ENCODE results near the gene PDZD8. TPM values are rescaled to one million over a fixed set of nuclear protein-coding genes. Genes with fewer than 3 reads are reported as not detected.
"Not testable (repeated sequence)": the region's sequence is repeated elsewhere in the genome, so short reads cannot be mapped to it uniquely, and the experiment has no call there.

Gene PDZD8
- total and polyA plus RNA-seq, 2 experiments from 2014 or later, result 14.4 to 20.1 TPM

- TF ChIP-seq EZH2 (IDR thresholded peaks at IDR 0.05; ENCODE audit: insufficient read depth, poor library complexity, severe bottlenecking) (no peak), EZH2phosphoT487 (IDR thresholded peaks at IDR 0.05; ENCODE audit: insufficient read depth, low read depth) (no peak)
- in situ Hi-C loops (cut with MboI), result no loop called here
Measured at GRCh38 chr10:117299435-117299834, 75.8 kb downstream of the PDZD8 start.

GRCh38 chr10:117298219-117298618 is 77.0 kb downstream of the PDZD8 start:
- in situ Hi-C loops (cut with MboI), result no loop called here
- Histone ChIP-seq H3K9me2 (ENCODE audit: insufficient read depth) (no peaks in the 10 kb centered on the region), H3K36me3 (ENCODE audit: low read depth) (no peaks in the 10 kb centered on the region), H3K9me3 (ENCODE audit: low read depth) (no peaks in the 10 kb centered on the region), H3K9ac (no peak overlapping the region), H3K79me2 (ENCODE audit: insufficient read depth) (peaks cover 89% of the 10 kb centered on the region), H3F3A (ENCODE audit: insufficient read depth) (0 out of 2 replicates have a peak, but pooled peaks cover 2% of the 10 kb centered on the region), H4K20me1 (ENCODE audit: insufficient read depth) (0 out of 2 replicates have a peak, but pooled peaks cover 3% of the 10 kb centered on the region), H3K27me3 (replicated peaks; ENCODE audit: insufficient read depth) (no peaks in the 10 kb centered on the region), H2AFZ (no peak overlapping the region), H3K4me1 (ENCODE audit: insufficient read depth) (peaks cover 10% of the 10 kb centered on the region), H3K27ac (no peak overlapping the region), H3K4me3 (no peak overlapping the region), H3K4me2 (ENCODE audit: unreplicated experiment) (no peak overlapping the region)
- DNase-seq, result no peak
- 93 to 96% methylated on average over 1 of the region's 1 CpG for WGBS, 2 experiments (ENCODE audit: low coverage in 1 of 2, low lambda C conversion rate in 2 of 2, missing lambda C conversion rate in 2 of 2)
- no peak for TF ChIP-seq EZH2 (IDR thresholded peaks at IDR 0.05; ENCODE audit: insufficient read depth, poor library complexity, severe bottlenecking)
- TF ChIP-seq EZH2phosphoT487 (IDR thresholded peaks at IDR 0.05; ENCODE audit: insufficient read depth, low read depth), result no peak

More at GRCh38 chr10:117299435-117299834, 75.8 kb downstream of the PDZD8 start:
- Histone ChIP-seq H3K4me2 (ENCODE audit: unreplicated experiment) (no peak overlapping the region), H3K9me3 (ENCODE audit: low read depth) (no peaks in the 10 kb centered on the region), H3K27me3 (replicated peaks; ENCODE audit: insufficient read depth) (no peaks in the 10 kb centered on the region), H3K36me3 (ENCODE audit: low read depth) (no peaks in the 10 kb centered on the region), H3K9ac (no peak overlapping the region), H3F3A (ENCODE audit: insufficient read depth) (0 out of 2 replicates have a peak, but pooled peaks cover 2% of the 10 kb centered on the region), H3K4me3 (no peak overlapping the region), H3K9me2 (ENCODE audit: insufficient read depth) (no peaks in the 10 kb centered on the region), H2AFZ (no peak overlapping the region), H3K27ac (no peak overlapping the region), H3K4me1 (ENCODE audit: insufficient read depth) (peaks cover 10% of the 10 kb centered on the region), H3K79me2 (ENCODE audit: insufficient read depth) (peaks cover 79% of the 10 kb centered on the region), H4K20me1 (ENCODE audit: insufficient read depth) (0 out of 2 replicates have a peak, but pooled peaks cover 3% of the 10 kb centered on the region)
- no peak for DNase-seq

GRCh38 chr10:117294735-117295134 is 80.5 kb downstream of the PDZD8 start:
- Histone ChIP-seq H3K4me2 (ENCODE audit: unreplicated experiment) (no peak overlapping the region), H4K20me1 (ENCODE audit: insufficient read depth) (no peaks in the 10 kb centered on the region), H3K4me1 (ENCODE audit: insufficient read depth) (no peaks in the 10 kb centered on the region), H3F3A (ENCODE audit: insufficient read depth) (no peaks in the 10 kb centered on the region), H3K9ac (no peak overlapping the region), H3K4me3 (no peak overlapping the region), H3K36me3 (ENCODE audit: low read depth) (no peaks in the 10 kb centered on the region), H3K9me3 (ENCODE audit: low read depth) (no peaks in the 10 kb centered on the region), H2AFZ (no peak overlapping the region), H3K79me2 (ENCODE audit: insufficient read depth) (peaks cover 93% of the 10 kb centered on the region), H3K27me3 (replicated peaks; ENCODE audit: insufficient read depth) (no peaks in the 10 kb centered on the region), H3K9me2 (ENCODE audit: insufficient read depth) (no peaks in the 10 kb centered on the region), H3K27ac (no peak overlapping the region)
- DNase-seq, result no peak
- in situ Hi-C loops (cut with MboI), result no loop called here
- WGBS, 2 experiments (ENCODE audit: low coverage in 1 of 2, low lambda C conversion rate in 2 of 2, missing lambda C conversion rate in 2 of 2), result 93 to 96% methylated on average over 2 of the region's 2 CpGs
- TF ChIP-seq EZH2 (IDR thresholded peaks at IDR 0.05; ENCODE audit: insufficient read depth, poor library complexity, severe bottlenecking) (no peak), EZH2phosphoT487 (IDR thresholded peaks at IDR 0.05; ENCODE audit: insufficient read depth, low read depth) (no peak)

- WGBS, 2 experiments (ENCODE audit: low coverage in 1 of 2, low lambda C conversion rate in 2 of 2, missing lambda C conversion rate in 2 of 2), result 95 to 96% methylated on average over 1 of the region's 1 CpG
- no peak overlapping the region for H3K4me3 ChIP-seq
- no peaks in the 10 kb centered on the region for H3K9me3 ChIP-seq (ENCODE audit: low read depth)
- H3F3A ChIP-seq (ENCODE audit: insufficient read depth), result no peaks in the 10 kb centered on the region
- no peaks in the 10 kb centered on the region for H4K20me1 ChIP-seq (ENCODE audit: insufficient read depth)
- peaks cover 6% of the 10 kb centered on the region; the same call in 1 of the 2 replicates for H3K36me3 ChIP-seq (ENCODE audit: low read depth)
- no peak overlapping the region for H3K4me2 ChIP-seq (ENCODE audit: unreplicated experiment)
- H3K27ac ChIP-seq, result no peak overlapping the region
- H3K27me3 ChIP-seq (replicated peaks; ENCODE audit: insufficient read depth), result no peaks in the 10 kb centered on the region
- no peak overlapping the region for H2AFZ ChIP-seq
- H3K9me2 ChIP-seq (ENCODE audit: insufficient read depth), result no peaks in the 10 kb centered on the region
- H3K79me2 ChIP-seq (ENCODE audit: insufficient read depth), result peaks cover 88% of the 10 kb centered on the region
- TF ChIP-seq EZH2 (IDR thresholded peaks at IDR 0.05; ENCODE audit: insufficient read depth, poor library complexity, severe bottlenecking) (no peak), EZH2phosphoT487 (IDR thresholded peaks at IDR 0.05; ENCODE audit: insufficient read depth, low read depth) (no peak)
- no peak overlapping the region for H3K9ac ChIP-seq
- DNase-seq, result no peak
- in situ Hi-C loops (cut with MboI), result no loop called here
- no peaks in the 10 kb centered on the region for H3K4me1 ChIP-seq (ENCODE audit: insufficient read depth)
Measured at GRCh38 chr10:117294039-117294645, 81.1 kb downstream of the PDZD8 start.

GRCh38 chr10:117290872-117291271 is 84.4 kb downstream of the PDZD8 start:
- H3K9ac ChIP-seq; in situ Hi-C loops (cut with MboI); H3K9me2 ChIP-seq (ENCODE audit: insufficient read depth); H3K27me3 ChIP-seq (replicated peaks; ENCODE audit: insufficient read depth); H3K4me1 ChIP-seq (ENCODE audit: insufficient read depth); H3F3A ChIP-seq (ENCODE audit: insufficient read depth); H3K9me3 ChIP-seq (ENCODE audit: low read depth); DNase-seq; H3K4me2 ChIP-seq (ENCODE audit: unreplicated experiment); H3K4me3 ChIP-seq; H2AFZ ChIP-seq; H4K20me1 ChIP-seq (ENCODE audit: insufficient read depth); H3K27ac ChIP-seq: not testable (repeated sequence)
- Histone ChIP-seq H3K36me3 (ENCODE audit: low read depth) (peaks cover 16% of the 10 kb centered on the region), H3K79me2 (ENCODE audit: insufficient read depth) (peaks cover 57% of the 10 kb centered on the region)
- WGBS, 2 experiments (ENCODE audit: low coverage in 1 of 2, low lambda C conversion rate in 2 of 2, missing lambda C conversion rate in 2 of 2), result 98 to 100% methylated on average over 10 of the region's 10 CpGs

Data from GM23248 (cell line).